ENCODE measurements around the gene DUSP6. TPM values are rescaled to one million over a fixed set of nuclear protein-coding genes. Genes with fewer than 3 reads are reported as not detected.
A peak's percentile ranks its signal among the peaks of the same experiment; 100 is the strongest.

The DUSP6 gene
- total and polyA plus RNA-seq, 2 of the 13 experiments (the other 11 are each of a cell fraction or from before 2014, with no cell fraction given) = 40.9 to 161 TPM

GRCh38 chr12:89352492-89353187 is at the start of gene DUSP6 (continued):
- peak; percentile 43; the same call in 1 of the 2 replicates for TF ChIP-seq MXD3 (CRISPR knock-in tag; IDR thresholded peaks at IDR 0.05)
- peak; percentile 88; the same call in 1 of the 2 replicates for TF ChIP-seq ERF (CRISPR knock-in tag; IDR thresholded peaks at IDR 0.05)
- TF ChIP-seq MAFK (conservative IDR thresholded peaks at IDR 0.05 in 1 of 2, IDR thresholded peaks at IDR 0.05 in 1 of 2; ENCODE audit: low read length in 2 of 2) = peak in 1 of 2 experiments; percentile 37; a peak in 1 of 4 replicates
- TF ChIP-seq ZNF615 (CRISPR knock-in tag; IDR thresholded peaks at IDR 0.05; ENCODE audit: borderline replicate concordance) = peak; percentile 58; the same call in 1 of the 2 replicates
- TF ChIP-seq, protein P1, sequence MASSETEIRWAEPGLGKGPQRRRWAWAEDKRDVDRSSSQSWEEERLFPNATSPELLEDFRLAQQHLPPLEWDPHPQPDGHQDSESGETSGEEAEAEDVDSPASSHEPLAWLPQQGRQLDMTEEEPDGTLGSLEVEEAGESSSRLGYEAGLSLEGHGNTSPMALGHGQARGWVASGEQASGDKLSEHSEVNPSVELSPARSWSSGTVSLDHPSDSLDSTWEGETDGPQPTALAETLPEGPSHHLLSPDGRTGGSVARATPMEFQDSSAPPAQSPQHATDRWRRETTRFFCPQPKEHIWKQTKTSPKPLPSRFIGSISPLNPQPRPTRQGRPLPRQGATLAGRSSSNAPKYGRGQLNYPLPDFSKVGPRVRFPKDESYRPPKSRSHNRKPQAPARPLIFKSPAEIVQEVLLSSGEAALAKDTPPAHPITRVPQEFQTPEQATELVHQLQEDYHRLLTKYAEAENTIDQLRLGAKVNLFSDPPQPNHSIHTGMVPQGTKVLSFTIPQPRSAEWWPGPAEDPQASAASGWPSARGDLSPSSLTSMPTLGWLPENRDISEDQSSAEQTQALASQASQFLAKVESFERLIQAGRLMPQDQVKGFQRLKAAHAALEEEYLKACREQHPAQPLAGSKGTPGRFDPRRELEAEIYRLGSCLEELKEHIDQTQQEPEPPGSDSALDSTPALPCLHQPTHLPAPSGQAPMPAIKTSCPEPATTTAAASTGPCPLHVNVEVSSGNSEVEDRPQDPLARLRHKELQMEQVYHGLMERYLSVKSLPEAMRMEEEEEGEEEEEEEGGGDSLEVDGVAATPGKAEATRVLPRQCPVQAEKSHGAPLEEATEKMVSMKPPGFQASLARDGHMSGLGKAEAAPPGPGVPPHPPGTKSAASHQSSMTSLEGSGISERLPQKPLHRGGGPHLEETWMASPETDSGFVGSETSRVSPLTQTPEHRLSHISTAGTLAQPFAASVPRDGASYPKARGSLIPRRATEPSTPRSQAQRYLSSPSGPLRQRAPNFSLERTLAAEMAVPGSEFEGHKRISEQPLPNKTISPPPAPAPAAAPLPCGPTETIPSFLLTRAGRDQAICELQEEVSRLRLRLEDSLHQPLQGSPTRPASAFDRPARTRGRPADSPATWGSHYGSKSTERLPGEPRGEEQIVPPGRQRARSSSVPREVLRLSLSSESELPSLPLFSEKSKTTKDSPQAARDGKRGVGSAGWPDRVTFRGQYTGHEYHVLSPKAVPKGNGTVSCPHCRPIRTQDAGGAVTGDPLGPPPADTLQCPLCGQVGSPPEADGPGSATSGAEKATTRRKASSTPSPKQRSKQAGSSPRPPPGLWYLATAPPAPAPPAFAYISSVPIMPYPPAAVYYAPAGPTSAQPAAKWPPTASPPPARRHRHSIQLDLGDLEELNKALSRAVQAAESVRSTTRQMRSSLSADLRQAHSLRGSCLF (CRISPR knock-in tag; IDR thresholded peaks at IDR 0.05; ENCODE audit: borderline replicate concordance) = 0 out of 2 replicates have a peak, but pooled peaks have one; percentile 11
- TF ChIP-seq ATF1 (CRISPR knock-in tag; IDR thresholded peaks at IDR 0.05) = peak; percentile 67
- TF ChIP-seq SNAPC5 (CRISPR knock-in tag; IDR thresholded peaks at IDR 0.05; ENCODE audit: borderline replicate concordance) = no peak
- peak; percentile 91 for TF ChIP-seq TBX3 (IDR thresholded peaks at IDR 0.05; ENCODE audit: borderline replicate concordance)
- no peak for TF ChIP-seq HNRNPUL1 (IDR thresholded peaks at IDR 0.05; ENCODE audit: low read depth, low read length)
- peak; percentile 88 for TF ChIP-seq HDAC2 (CRISPR knock-in tag; IDR thresholded peaks at IDR 0.05)
- peak; percentile 88 for TF ChIP-seq KDM4B (CRISPR knock-in tag; IDR thresholded peaks at IDR 0.05)
- no peak; the same call in 1 of the 2 replicates for TF ChIP-seq STAT6 (CRISPR knock-in tag; IDR thresholded peaks at IDR 0.05; ENCODE audit: borderline replicate concordance)
- TF ChIP-seq AHR (CRISPR knock-in tag; IDR thresholded peaks at IDR 0.05) = 0 out of 2 replicates have a peak, but pooled peaks have one; percentile 49
- TF ChIP-seq HOXA7 (CRISPR knock-in tag; IDR thresholded peaks at IDR 0.05) = no peak
- no peak for TF ChIP-seq ZNF598 (CRISPR knock-in tag; IDR thresholded peaks at IDR 0.05; ENCODE audit: borderline replicate concordance)
- TF ChIP-seq JARID2 (CRISPR knock-in tag; IDR thresholded peaks at IDR 0.05; ENCODE audit: insufficient replicate concordance) = no peak
- TF ChIP-seq ZNF891 (CRISPR knock-in tag; IDR thresholded peaks at IDR 0.05) = no peak; the same call in 1 of the 2 replicates
- TF ChIP-seq BRF2 (CRISPR knock-in tag; IDR thresholded peaks at IDR 0.05) = peak; percentile 80; the same call in 1 of the 2 replicates
